Stimulated activated CD4-positive, alpha-beta T cell treated with anti-CD3 and anti-CD28 coated beads, Interleukin-12 subunit alpha, Interleukin-12 subunit beta, amount 100 ng/mL, for 24 hours (primary cell): ENCODE results near the gene MRGPRD.
"Not testable (repeated sequence)": the region's sequence is repeated elsewhere in the genome, so short reads cannot be mapped to it uniquely, and the experiment has no call there.

Experiments used
- DNase-seq, 2 experiments: peaks; one replicate each; pipeline ENCODE4 v3.0.0-alpha.2; 2020; ENCODE audit warnings: low read depth in 2 of 2

MRGPRD gene

DNA sequence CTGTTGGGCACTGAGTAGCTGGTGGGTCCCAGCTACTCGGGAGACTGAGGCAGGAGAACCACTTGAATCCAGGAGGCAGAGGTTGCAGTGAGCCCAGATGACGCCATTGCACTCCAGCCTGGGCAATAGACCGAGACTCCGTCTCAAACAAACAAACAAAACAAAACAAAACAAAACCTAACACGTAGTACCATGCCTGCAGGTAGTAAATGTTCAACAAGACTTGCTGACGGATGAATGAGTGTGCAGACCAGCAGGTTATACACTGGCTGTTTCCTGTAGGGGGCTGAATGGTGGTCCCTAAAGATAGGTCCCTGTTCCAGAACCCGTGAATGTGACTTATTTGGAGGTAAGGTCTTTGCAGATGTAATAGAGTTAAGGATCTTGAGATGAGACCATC is 12.8 kb upstream of the MRGPRD start:
- DNase-seq = no peak

DNA sequence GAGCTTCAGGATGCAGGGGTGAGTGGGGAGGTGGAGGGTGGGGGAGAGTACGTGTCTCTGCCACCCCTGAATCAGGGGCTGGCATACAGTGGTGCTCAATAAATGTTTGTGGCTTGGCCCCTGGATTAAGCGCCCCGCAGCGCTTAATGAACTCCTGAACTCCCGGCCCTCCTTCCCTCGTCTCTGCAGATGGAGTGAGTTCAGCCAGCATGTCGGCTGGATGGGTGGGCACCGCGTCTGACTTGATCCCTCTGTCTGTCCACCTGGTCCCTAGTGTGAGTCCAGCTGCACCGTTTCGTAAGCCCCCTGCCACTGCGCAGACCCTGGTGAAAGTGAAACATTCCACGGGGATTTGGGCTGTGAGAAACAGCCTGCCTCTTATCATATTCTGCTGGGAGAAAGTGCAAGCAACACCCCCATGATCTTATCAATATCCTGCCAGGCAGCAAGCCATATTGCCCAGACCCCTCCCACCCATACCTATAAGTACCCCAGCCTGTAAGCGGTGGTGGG is 12.0 kb upstream of the MRGPRD start:
- no peak for DNase-seq

DNA sequence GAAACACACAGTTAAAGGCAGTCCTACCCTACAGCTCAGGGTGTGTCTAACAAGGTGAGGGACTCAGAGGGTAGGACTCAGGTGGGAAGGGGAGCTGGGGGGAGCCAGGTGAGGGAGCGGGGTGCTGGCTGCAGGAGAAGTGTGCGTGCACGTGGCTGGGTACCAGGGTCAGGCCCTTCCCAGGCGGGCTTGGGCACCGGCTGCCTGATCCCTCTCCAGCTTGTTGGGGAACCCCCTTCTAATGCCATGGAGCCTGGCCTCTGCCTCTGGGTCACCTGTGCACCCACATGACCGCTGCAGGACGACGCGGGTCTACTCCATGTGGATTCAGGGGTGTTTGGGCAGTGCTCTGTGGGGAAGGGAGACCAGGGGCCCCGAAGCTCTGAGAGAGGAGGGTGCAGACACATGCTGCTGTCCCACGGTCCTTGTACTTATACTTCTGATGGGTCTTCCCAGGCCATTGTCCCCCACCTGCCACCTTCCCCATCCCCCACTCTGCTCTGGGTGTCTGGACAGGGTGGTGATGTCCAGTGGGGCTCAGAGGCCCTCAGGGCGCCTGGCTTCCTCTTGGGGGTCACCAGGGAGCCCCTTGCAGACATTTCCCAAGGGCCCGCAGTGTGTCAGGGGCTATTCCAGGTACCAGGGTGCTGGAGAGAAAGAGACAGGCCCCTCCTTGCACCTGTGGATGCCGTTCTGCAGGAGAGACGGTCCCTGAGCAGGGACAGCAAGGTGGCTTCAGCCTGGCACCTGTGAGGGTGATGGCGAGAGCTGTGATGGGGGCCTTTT is 10.4 kb upstream of the MRGPRD start:
- DNase-seq = no peak

DNA sequence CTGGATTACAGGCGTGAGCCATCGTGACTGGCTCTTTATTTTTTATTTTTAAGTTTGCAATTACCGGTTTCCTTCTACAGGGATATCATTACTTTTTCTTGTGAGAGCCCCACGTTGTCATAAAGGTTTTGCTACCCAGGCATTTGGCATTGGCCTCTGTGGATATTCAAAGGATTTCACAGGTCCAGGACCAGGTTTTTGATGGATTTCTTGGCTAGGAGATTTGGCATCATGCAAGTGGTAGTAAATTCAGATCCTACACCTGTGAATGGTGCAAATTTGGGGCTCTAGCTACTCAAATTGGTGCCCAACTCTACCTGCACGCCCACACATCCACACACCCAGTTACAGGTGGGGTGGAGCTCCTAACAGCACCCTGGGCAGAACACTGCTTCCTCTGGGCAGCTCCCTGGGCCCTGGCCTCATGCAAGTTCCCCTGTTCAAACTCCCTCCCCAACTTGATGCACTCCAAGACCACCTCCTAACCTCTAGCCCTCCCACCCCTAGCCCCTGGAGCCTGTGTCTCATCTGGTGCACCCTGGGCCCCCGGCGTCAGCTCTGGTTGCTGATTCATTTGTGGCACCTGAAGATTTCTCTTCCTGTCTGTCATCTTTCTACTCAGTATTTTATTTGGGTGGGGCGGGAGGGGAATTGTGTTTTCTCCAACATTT is 9.3 kb upstream of the MRGPRD start:
- no peak for DNase-seq

DNA sequence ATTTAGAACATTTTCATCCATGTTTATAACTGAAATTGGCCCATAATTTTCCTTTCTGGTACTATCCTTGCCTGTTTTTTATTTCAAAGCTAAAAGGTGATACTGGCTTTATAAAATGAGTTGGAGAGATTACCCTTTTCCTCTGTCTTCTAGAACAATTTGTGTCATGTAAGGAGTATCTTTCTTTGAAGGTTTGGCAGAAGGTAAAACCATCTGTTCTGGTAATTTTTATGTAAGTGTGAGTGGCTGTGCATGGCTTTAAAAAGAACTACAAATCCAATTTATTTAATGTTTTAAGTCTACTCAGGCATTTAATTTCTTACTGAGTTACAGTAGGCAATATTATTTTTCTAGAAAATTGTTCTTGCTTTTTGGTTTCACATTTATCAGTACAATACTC is 7.7 kb upstream of the MRGPRD start:
- no peak for DNase-seq

DNA sequence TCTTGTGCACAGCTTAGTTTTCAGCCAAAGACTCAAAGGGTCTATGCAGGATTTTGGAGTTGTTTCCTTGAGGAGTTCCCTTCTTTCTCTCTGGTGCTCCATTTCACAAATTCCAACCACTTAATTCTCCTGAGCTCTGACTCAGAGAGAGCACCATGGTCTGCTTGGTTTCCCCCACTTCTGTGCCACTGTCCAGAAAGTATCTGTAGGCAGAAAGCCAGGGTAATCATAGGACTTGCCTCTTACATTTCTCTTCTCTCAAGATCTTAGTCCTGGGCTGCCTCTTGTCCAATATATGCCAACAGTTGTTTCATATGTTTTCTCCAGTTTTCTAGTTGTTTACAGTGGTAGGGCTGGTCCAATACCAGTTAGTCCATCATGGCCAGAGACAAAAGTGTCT is 6.4 kb upstream of the MRGPRD start:
- DNase-seq = no peak

DNA sequence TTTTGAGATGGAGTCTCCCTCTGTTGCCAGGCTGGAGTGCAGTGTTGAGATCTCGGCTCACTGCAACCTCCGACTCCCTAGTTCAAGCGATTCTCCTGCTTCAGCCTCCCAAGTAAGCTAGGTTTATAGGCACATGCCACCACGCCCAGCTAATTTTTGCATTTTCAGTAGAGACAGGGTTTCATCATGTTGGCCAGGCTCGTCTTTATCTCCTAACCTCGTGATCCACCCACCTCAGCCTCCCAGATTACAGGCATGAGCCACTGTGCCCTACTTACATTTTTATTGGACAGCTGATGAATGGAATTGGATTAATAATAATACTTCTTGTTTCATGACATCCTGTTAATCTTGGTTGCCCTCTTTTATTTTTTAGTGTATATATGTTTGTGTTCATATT is 3.0 kb upstream of the MRGPRD start:
- no peak for DNase-seq

DNA sequence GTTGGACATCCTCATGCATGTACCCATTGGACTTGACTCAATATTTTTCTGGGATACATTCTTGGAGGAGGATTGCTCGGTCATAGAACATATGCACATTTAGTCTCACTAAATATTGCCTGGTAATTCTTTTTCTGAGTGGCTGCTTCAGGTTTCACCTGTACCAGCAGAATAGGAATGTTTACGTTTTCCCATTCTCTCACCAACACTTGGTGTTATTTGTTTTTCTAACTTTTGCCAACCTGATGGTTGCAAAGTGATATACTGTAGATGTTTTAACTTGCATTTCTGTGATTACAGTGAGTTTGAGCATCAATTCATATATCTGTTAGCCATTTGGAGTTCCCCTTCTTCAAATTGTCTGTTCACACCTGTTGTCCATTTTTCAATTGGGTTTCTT is 1.3 kb upstream of the MRGPRD start:
- DNase-seq = no peak

DNA sequence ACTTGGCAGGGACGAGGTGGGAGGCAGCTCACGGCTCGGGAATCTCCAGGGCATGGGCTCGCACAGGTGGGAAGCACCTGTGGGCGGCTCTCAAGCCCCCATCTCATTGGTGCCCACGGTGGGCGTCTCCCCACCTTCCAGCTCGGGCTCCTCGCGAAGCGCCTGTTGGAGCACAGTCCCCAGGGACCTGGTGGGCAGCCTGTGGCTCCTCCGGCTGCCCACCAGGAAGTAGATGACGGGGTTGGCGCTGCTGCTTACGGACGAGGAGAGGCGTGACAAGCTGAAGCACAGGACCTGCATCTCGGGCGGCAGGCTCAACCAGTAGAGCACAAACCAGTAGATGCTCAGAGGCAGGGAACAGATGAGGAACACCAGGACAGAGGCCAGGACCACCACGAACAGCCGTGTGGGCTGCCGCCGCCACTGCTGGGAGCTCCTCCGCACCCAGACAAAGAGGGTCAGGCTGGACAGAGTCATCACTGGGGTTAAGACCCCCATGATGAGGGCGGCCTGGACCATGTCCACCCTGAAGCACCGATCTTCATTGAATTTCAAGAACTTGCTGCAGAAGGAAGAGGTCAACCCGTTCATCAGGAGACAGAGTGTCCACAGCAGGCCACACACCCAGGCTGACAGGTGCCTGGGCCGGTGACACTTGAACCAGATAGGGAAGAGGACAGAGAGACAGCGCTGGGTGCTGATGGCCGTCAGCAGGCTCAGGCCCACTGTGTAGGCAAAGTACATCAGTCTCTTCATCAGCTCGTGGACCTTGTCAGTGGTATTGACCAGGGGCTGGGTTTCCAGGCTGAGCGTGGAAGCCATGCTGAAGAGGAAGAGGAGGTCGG is 633 bp downstream of the MRGPRD start:
- DNase-seq = no peak

DNA sequence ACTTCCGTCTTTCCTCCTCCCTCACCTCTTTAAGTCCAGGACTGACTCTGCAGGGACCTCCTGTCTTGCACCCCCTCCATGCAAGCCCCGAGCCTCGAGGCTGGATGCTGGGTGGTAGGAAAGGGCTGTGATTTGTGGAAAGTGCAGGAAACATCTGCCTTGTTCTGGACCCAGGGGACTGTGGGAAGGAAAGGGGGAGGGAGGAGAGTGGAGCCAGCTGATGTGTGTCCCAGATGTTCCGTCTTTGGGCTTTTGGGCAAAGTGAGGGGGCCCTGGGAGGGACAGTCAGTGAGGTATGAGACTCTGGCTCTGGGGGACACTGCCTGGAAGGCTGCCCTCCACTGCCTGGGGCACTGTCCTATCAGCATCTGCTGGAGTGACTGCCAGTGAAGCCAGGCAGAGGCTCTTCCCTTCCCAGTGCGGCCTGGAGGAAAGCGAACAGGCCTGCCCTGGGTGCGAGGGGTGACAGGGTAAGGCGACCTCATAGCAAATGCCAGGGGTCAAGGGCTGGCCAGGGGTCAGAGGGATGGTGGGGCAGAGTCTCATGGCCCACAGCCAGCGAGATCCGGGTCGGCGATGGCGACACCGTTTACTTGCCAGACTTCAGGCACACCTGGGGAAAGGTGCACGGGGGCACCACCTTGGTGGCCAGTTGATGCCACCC is 1.7 kb downstream of the MRGPRD start:
- DNase-seq = no peak

DNA sequence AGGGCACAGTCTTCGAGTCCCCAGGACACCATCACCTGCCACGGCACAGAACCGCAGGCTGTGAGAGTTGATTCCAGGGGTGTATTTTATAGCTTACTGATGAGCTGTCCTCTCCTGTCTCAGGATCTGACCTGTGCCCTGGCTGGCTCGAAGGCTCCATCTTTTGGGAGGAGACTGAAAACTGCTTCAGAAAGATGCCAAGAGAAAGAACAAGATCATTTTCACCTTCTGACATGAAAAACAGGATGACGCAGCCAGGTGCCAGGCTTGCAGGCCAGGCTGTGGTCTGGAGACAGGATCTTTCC is 2.2 kb downstream of the MRGPRD start:
- DNase-seq = no peak

DNA sequence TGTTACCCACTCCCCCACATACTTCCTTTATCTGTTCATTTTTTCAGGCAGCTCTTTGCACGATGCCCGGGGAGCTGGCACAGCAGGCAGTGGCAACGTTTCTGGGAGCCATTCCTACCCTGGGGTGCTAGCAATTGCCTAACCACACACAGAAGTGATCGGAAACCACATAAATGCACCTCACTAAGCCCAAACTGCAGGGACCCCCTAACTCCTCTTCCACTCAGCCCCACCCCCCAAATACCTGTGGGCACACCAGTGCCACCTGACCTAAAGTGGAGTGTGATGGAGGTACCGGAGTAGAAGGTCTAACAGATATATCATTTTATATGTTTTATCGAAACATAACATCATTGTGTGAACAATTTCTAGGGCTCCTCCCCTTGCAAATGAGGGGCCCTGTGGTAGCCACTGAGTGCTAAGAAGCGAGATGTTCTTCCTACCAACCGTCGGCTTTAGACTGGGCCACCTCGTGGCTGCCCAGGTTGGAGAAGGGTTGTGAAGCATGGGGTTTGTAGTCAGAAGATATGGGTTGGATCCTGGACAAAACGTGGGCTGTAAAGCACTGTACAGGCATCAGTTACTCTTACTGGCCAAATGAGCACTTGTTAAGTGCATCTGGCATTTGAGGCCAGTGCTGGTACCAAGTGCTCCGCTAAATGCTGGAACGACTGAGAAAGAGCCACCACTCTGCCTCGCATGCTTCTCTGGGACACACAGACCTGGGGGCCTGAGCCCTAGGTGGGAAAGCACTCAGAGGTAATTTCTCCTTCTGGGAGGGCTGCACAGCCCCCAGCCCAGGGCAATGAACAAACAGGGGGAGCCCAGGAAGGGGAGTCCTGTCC is 2.8 kb downstream of the MRGPRD start:
- DNase-seq = no peak

DNA sequence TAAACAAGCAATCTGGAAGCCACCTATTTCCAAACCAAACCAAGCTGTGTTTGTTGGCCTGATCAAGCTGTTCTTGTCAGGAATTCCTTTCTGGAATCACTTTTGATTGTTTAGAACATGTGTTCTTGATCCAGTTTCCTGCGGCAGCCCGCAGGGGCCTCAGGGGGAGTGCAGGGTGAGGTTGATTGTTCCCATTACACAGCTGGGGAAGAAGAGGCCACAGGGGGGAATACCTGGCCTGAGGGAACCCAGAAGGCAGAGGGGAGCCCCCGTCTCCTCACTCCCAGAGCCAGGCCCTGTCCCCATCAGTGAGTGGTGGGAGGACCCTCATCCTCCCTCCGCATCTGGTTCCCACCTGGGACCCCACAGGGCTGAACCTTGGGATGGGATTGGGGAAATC is 4.2 kb downstream of the MRGPRD start:
- no peak for DNase-seq

DNA sequence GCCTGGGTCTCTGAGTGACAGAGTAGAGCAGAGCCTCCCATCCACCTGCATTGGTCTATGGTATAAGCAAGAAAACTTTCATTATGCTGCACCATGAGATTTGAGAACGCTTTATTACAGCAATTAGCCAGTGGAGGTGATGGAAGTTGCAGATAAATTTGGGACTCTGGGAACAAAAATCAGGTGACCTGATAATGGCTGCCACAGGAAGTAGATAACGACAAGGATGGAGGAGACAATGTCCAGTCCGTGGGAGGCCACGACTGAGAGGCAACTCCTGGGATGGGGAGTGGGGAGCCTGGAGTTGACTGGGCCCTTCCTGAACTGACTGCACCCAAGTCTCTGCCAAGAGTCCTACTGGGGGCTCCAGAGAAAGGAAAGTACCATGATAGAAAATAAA is 4.7 kb downstream of the MRGPRD start:
- no peak for DNase-seq

DNA sequence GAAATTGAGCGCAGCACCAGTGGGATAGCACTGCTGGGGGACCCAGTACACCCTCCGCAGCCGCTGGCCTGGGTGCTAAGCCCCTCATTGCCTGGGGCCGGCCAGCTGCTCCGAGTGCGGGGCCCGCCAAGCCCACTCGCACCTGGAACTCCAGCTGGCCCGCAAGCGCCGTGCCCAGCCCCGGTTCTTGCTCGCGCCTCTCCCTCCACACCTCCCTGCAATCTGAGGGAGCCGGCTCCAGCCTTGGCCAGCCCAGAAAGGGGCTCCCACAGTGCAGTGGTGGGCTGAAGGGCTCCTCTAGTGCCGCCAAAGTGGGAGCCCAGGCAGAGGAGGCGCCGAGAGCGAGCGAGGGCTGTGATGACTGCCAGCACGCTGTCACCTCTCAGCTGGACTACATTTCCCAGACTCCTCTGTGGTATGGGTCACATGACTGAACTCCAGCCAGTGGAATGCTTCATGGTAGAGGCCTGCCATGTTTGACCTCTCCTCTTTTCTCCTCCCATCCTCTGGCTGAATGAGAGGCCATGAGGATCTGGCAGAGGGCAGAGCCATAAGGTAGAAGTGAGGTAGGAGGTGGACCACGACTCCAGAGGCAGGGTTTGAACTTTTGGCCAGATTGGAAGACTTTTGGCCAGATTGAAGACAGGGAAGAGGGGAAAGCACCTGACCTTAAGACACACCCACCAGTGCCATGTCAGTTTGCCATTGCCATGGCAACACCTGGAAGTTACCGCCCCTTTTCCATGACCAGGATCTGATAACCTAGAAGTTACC is 6.2 kb downstream of the MRGPRD start:
- DNase-seq = no peak

DNA sequence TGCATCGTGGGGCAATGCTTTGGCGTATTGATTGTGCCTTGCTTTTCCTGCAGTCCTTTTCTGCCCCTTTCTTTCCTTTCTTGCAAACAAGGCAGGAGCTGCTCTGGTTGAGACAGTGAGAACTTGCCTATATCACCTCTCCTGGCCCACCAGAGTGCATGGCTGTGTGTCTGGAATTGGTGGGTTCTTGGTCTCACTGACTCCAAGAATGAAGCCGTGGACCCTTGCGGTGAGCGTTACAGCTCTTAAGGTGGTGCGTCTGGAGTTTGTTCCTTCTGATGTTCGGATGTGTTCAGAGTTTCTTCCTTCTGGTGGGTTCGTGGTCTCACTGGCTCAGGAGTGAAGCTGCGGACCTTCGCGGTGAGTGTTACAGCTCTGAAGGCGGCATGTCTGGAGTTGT is 7.1 kb downstream of the MRGPRD start:
- not testable (repeated sequence) for DNase-seq

DNA sequence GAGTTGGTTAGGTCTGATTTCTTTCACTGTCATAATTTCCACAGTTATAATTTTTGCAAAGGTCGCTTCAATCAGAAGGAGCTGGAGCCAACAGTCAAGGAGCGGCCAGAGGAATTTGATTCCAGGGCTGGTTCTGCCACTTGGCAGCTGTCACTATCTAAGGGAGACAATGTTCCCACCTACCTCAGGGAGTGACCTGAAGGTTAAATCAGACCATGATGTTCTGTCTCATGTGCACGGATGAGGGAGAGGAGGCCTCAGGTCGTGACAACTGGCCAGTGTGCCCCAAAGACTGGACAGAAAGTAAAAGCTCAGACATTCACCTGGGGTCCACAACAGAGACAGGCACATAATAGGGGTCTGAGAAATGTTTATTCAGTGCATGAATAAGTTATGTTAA is 7.6 kb downstream of the MRGPRD start:
- DNase-seq = no peak

DNA sequence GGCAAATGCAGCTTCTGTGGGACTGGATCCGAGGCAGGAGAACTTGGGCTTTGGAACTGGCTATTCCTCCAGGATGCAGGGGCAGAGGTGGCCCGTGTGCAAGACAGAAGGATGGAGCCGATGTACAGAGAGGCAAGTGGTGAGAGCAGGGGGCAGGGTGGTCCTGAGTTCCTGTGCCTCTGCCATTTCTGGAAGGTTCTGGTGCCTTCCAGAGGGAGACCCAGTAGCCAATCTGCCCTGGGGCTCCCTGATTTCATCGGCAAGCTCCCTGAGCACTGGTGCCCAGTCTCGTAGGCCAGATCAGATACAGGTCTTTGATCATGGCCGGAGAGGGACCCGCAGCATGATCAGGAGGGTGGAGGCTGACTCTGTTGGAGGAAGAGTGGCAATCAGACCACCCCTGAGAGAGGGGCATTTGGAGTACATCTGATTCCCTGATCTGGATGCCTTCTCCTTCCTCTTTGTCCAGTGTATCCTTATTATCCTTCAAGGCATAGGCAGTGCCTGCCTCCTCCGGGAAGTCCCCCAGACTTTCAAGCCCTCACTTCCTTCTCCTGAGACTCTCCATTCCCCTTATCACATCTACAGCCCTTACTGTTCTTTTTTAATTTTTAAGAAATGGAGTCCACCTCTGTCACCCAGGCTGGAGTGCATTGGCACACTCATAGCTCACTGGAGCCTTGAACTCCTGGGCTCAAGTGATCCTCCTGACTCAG is 9.7 kb downstream of the MRGPRD start:
- no peak for DNase-seq

DNA sequence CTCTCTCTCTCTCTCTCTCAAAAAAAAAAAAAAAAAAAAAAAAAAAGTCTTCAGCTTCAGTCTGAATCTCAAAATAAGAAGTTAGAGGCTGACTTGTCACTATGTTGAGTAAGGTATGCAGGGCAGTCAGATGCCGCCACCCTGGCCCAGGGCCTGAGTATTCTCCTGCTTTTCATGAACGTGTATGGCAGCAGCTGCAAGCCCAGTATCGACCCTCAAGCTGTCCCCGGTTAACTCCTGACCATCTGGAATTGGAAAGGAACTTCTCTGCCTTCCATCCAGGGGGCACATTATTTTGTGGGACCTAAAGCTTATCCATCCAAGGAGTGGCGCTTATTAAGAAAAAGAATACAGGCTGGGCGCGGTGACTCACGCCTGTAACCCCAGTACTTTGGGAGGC is 11.4 kb downstream of the MRGPRD start:
- DNase-seq = no peak
